Activated CD8-positive, alpha-beta memory T cell treated with anti-CD3 and anti-CD28 coated beads, Interleukin-2, amount 50 U/mL, for 24 hours (primary cell): ENCODE measurements around the gene ATP1B2.
"Not testable (repeated sequence)": the region's sequence is repeated elsewhere in the genome, so short reads cannot be mapped to it uniquely, and the experiment has no call there.

ENCODE experiments used
- DNase-seq: peaks from one replicate; pipeline ENCODE4 v3.0.0-alpha.2; 2020; ENCODE audit errors: extremely low read depth

The ATP1B2 gene

GRCh38 chr17:7634384-7634783, 16.3 kb upstream of the ATP1B2 start:
- no peak for DNase-seq

GRCh38 chr17:7636163-7636562, 14.6 kb upstream of the ATP1B2 start:
- DNase-seq: no peak

GRCh38 chr17:7640783-7641182, 9.9 kb upstream of the ATP1B2 start:
- no peak for DNase-seq

- DNase-seq: not testable (repeated sequence)
Observed at GRCh38 chr17:7641635-7642034, 9.1 kb upstream of the ATP1B2 start.

GRCh38 chr17:7644775-7645174, 6.0 kb upstream of the ATP1B2 start:
- no peak for DNase-seq

GRCh38 chr17:7646457-7646856, 4.3 kb upstream of the ATP1B2 start:
- DNase-seq: no peak

GRCh38 chr17:7647018-7647417, 3.7 kb upstream of the ATP1B2 start:
- DNase-seq: no peak

GRCh38 chr17:7651097-7651664, 455 bp downstream of the ATP1B2 start:
- no peak for DNase-seq

- DNase-seq: no peak
Observed at GRCh38 chr17:7651665-7652387, 1.1 kb downstream of the ATP1B2 start.

GRCh38 chr17:7652388-7653356, 1.9 kb downstream of the ATP1B2 start:
- DNase-seq: no peak

- no peak for DNase-seq
Observed at GRCh38 chr17:7654832-7655540, 4.3 kb downstream of the ATP1B2 start.

- no peak for DNase-seq
Observed at GRCh38 chr17:7655541-7655840, 4.8 kb downstream of the ATP1B2 start.

GRCh38 chr17:7656958-7657609, 6.4 kb downstream of the ATP1B2 start:
- DNase-seq: no peak

GRCh38 chr17:7667656-7668406, 17.1 kb downstream of the ATP1B2 start:
- DNase-seq: no peak

- no peak for DNase-seq
Observed at GRCh38 chr17:7668482-7668881, 17.8 kb downstream of the ATP1B2 start.

- no peak for DNase-seq
Observed at GRCh38 chr17:7673239-7673638, 22.5 kb downstream of the ATP1B2 start.

- DNase-seq: no peak
Observed at GRCh38 chr17:7674934-7675333, 24.2 kb downstream of the ATP1B2 start.

GRCh38 chr17:7676533-7676932, 25.8 kb downstream of the ATP1B2 start:
- DNase-seq: no peak

- no peak for DNase-seq
Observed at GRCh38 chr17:7677388-7678067, 26.8 kb downstream of the ATP1B2 start.

GRCh38 chr17:7684851-7685532, 34.3 kb downstream of the ATP1B2 start:
- DNase-seq: no peak
